Neural cell (in vitro differentiated cells): ENCODE data around the gene SLC7A14. TPM values are rescaled to one million over a fixed set of nuclear protein-coding genes. Genes with fewer than 3 reads are reported as not detected.

Source experiments
- H2AFZ ChIP-seq: fragments of 200-600, 300-800 bp; sonication (generic), shearing (Covaris generic); 2 replicates; pipeline ENCODE4 v1.6.0; 2014; ENCODE audit warnings: low read depth, mild to moderate bottlenecking, antibody characterized with exemption, low read length, moderate library complexity
- H3F3A ChIP-seq: fragments of 200-600 bp; shearing (Covaris generic); 2 replicates; pipeline ENCODE4 v1.6.1; 2016; ENCODE audit warnings: mild to moderate bottlenecking, moderate library complexity, mixed read lengths, antibody characterized with exemption, low read length; ENCODE audit not compliant: insufficient read depth, poor library complexity, severe bottlenecking
- H3K27ac ChIP-seq: fragments of 200-600, 300-800 bp; sonication (generic), shearing (Covaris generic); 2 replicates; pipeline ENCODE4 v1.5.1; 2014; ENCODE audit warnings: mild to moderate bottlenecking, low read length, moderate library complexity
- H3K27me3 ChIP-seq: fragments of 300-800, 200-600 bp; sonication (generic), shearing (Covaris generic); 2 replicates; pipeline ENCODE4 v1.6.0; 2014; ENCODE audit warnings: mild to moderate bottlenecking, low read depth, low read length, moderate library complexity; ENCODE audit not compliant: insufficient read depth
- H3K36me3 ChIP-seq: fragments of 300-800, 200-600 bp; sonication (generic), shearing (Covaris generic); 2 replicates; pipeline ENCODE4 v1.5.1; 2014; ENCODE audit warnings: mild to moderate bottlenecking, antibody characterized with exemption, low read length, moderate library complexity; ENCODE audit not compliant: insufficient read depth
- H3K4me2 ChIP-seq: fragments of 300-800, 200-600 bp; sonication (generic), shearing (Covaris generic); 2 replicates; pipeline ENCODE4 v1.6.0; 2014; ENCODE audit warnings: mild to moderate bottlenecking, low read length
- H3K4me3 ChIP-seq: fragments of 300-800, 200-600 bp; sonication (generic), shearing (Covaris generic); 2 replicates; pipeline ENCODE4 v1.5.1; 2014; ENCODE audit warnings: mild to moderate bottlenecking, low read length, moderate library complexity
- H3K79me2 ChIP-seq: fragments of 200-600 bp; shearing (Covaris generic); replicated peaks from 2 replicates; pipeline ENCODE4 v1.6.0; 2014; ENCODE audit warnings: mild to moderate bottlenecking, low read length, moderate library complexity; ENCODE audit not compliant: insufficient read depth
- H3K9ac ChIP-seq: fragments of 300-800, 200-600 bp; sonication (generic), shearing (Covaris generic); 2 replicates; pipeline ENCODE4 v1.6.1; 2016; ENCODE audit warnings: mild to moderate bottlenecking, low read length, mixed read lengths
- H3K9me2 ChIP-seq: fragments of 200-600 bp; shearing (Covaris generic); 2 replicates; pipeline ENCODE4 v1.6.1; 2016; ENCODE audit warnings: mild to moderate bottlenecking, low read length, mixed read lengths; ENCODE audit not compliant: insufficient read depth
- H3K9me3 ChIP-seq: fragments of 200-600, 300-800 bp; sonication (generic), shearing (Covaris generic); 2 replicates; pipeline ENCODE4 v1.6.1; 2016; ENCODE audit warnings: mild to moderate bottlenecking, mixed run types, low read length, moderate library complexity, mixed read lengths
- H4K20me1 ChIP-seq: fragments of 200-600 bp; shearing (Covaris generic); 2 replicates; pipeline ENCODE4 v1.6.1; 2016; ENCODE audit warnings: mild to moderate bottlenecking, mixed run types; ENCODE audit not compliant: insufficient read depth
- EP300 ChIP-seq: fragments of 450-650 bp; conservative IDR thresholded peaks from 2 replicates; pipeline ENCODE4 v1.6.1; 2014; ENCODE audit warnings: antibody characterized with exemption, mild to moderate bottlenecking, moderate library complexity; ENCODE audit not compliant: poor library complexity, severe bottlenecking
- EZH2 ChIP-seq: fragments of 200-600, 300-800 bp; shearing (Covaris generic), sonication (generic); IDR thresholded peaks from 2 replicates; pipeline ENCODE4 v1.6.1; 2014; ENCODE audit warnings: antibody characterized with exemption, low read length, borderline replicate concordance, mild to moderate bottlenecking; ENCODE audit not compliant: insufficient read depth, poor library complexity, severe bottlenecking
- MXI1 ChIP-seq: fragments of 450-650 bp; conservative IDR thresholded peaks from 2 replicates; pipeline ENCODE4 v1.6.1; 2014; ENCODE audit warnings: antibody characterized with exemption, mild to moderate bottlenecking; ENCODE audit not compliant: poor library complexity, severe bottlenecking
- POLR2AphosphoS5 ChIP-seq: IDR thresholded peaks from 2 replicates; pipeline ENCODE4 v1.6.1; 2012
- RAD21 ChIP-seq: fragments of 450-650 bp; conservative IDR thresholded peaks from 2 replicates; pipeline ENCODE4 v1.6.1; 2014; ENCODE audit warnings: antibody characterized with exemption, mild to moderate bottlenecking, moderate library complexity
- REST ChIP-seq: IDR thresholded peaks from 2 replicates; pipeline ENCODE4 v1.6.1; 2012; ENCODE audit warnings: borderline replicate concordance
- SMC3 ChIP-seq: fragments of 450-650 bp; conservative IDR thresholded peaks from 2 replicates; pipeline ENCODE4 v1.6.1; 2014; ENCODE audit warnings: antibody characterized with exemption, mild to moderate bottlenecking, moderate library complexity; ENCODE audit not compliant: poor library complexity
- TAF1 ChIP-seq: IDR thresholded peaks from 2 replicates; pipeline ENCODE4 v1.6.1; 2012; ENCODE audit warnings: low read depth
- polyA plus RNA-seq: library from polyadenylated mRNA; depleted of rRNA; stranded (reverse); fragments of >200 nt; gene quantifications from 2 replicates; pipeline ENCODE4 v1.2.3, GENCODE V29; 2014
- TF ChIP-seq, protein P1 (sequence below): fragments of 450-650 bp; IDR thresholded peaks from 2 replicates; pipeline ENCODE4 v1.5.1; 2014; ENCODE audit warnings: antibody characterized with exemption, mild to moderate bottlenecking, moderate library complexity; ENCODE audit not compliant: poor library complexity, severe bottlenecking

SLC7A14 gene
- polyA plus RNA-seq, 1 donor from 2014 or later = 5.1 TPM

- no peaks in the 10 kb centered on the region for H3K79me2 ChIP-seq
- H3F3A ChIP-seq = no peaks in the 10 kb centered on the region
- no peak overlapping the region for H2AFZ ChIP-seq
- no peaks in the 10 kb centered on the region for H3K27me3 ChIP-seq
- H3K4me3 ChIP-seq = no peak overlapping the region
- no peak overlapping the region for H3K9ac ChIP-seq
- no peak overlapping the region for H3K4me2 ChIP-seq
- H3K9me2 ChIP-seq = no peaks in the 10 kb centered on the region
- TF ChIP-seq RAD21 = no peak
- H3K27ac ChIP-seq = no peak overlapping the region
- H3K9me3 ChIP-seq = no peaks in the 10 kb centered on the region
- no peaks in the 10 kb centered on the region for H4K20me1 ChIP-seq
- H3K36me3 ChIP-seq = no peaks in the 10 kb centered on the region
These were observed 22.0 kb downstream of the SLC7A14 start for GRCh38 chr3:170563712-170564423.

- H3K27me3 ChIP-seq = no peaks in the 10 kb centered on the region
- no peak overlapping the region for H3K27ac ChIP-seq
- no peaks in the 10 kb centered on the region for H3K79me2 ChIP-seq
- H3K9me3 ChIP-seq = no peaks in the 10 kb centered on the region
- no peak overlapping the region for H3K9ac ChIP-seq
- H3K4me2 ChIP-seq = no peak overlapping the region
- H2AFZ ChIP-seq = no peak overlapping the region
- no peak overlapping the region for H3K4me3 ChIP-seq
- H3F3A ChIP-seq = no peaks in the 10 kb centered on the region
- TF ChIP-seq SMC3 = no peak
- no peak for TF ChIP-seq REST
- no peak for TF ChIP-seq EP300
- TF ChIP-seq TAF1 = no peak
- TF ChIP-seq EZH2 = no peak
- TF ChIP-seq POLR2AphosphoS5 = no peak
- TF ChIP-seq, protein P1, sequence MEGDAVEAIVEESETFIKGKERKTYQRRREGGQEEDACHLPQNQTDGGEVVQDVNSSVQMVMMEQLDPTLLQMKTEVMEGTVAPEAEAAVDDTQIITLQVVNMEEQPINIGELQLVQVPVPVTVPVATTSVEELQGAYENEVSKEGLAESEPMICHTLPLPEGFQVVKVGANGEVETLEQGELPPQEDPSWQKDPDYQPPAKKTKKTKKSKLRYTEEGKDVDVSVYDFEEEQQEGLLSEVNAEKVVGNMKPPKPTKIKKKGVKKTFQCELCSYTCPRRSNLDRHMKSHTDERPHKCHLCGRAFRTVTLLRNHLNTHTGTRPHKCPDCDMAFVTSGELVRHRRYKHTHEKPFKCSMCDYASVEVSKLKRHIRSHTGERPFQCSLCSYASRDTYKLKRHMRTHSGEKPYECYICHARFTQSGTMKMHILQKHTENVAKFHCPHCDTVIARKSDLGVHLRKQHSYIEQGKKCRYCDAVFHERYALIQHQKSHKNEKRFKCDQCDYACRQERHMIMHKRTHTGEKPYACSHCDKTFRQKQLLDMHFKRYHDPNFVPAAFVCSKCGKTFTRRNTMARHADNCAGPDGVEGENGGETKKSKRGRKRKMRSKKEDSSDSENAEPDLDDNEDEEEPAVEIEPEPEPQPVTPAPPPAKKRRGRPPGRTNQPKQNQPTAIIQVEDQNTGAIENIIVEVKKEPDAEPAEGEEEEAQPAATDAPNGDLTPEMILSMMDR = no peak
- TF ChIP-seq RAD21 = no peak
- no peak for TF ChIP-seq MXI1
- no peaks in the 10 kb centered on the region for H3K9me2 ChIP-seq
- H4K20me1 ChIP-seq = no peaks in the 10 kb centered on the region
- no peaks in the 10 kb centered on the region for H3K36me3 ChIP-seq
These were observed 23.8 kb downstream of the SLC7A14 start for GRCh38 chr3:170562080-170562479.
